ENCODE data around the gene CFAP157.

- TF ChIP-seq CTCF (IDR thresholded peaks at IDR 0.05) (no peak), EP300 (IDR thresholded peaks at IDR 0.05; ENCODE audit: borderline replicate concordance in 1 of 2, low read depth in 1 of 2, low read length in 1 of 2) (no peak), POLR2AphosphoS5 (IDR thresholded peaks at IDR 0.05; ENCODE audit: low read depth, low read length) (no peak), TEAD4 (IDR thresholded peaks at IDR 0.05; ENCODE audit: borderline replicate concordance, insufficient read depth) (no peak), FOSL2 (IDR thresholded peaks at IDR 0.05; ENCODE audit: borderline replicate concordance, low read depth) (no peak), RAD21 (IDR thresholded peaks at IDR 0.05; ENCODE audit: low read length) (no peak), FOXJ3 (CRISPR knock-in tag; IDR thresholded peaks at IDR 0.05) (no peak), NFIC (IDR thresholded peaks at IDR 0.05; ENCODE audit: borderline replicate concordance) (no peak), EZH2phosphoT487 (IDR thresholded peaks at IDR 0.05; ENCODE audit: borderline replicate concordance, low read depth) (no peak), JUND (IDR thresholded peaks at IDR 0.05) (no peak), MXI1 (IDR thresholded peaks at IDR 0.05; ENCODE audit: low read depth, low read length) (no peak), ZBTB33 (IDR thresholded peaks at IDR 0.05; ENCODE audit: borderline replicate concordance, low read depth) (no peak), MAX (IDR thresholded peaks at IDR 0.05; ENCODE audit: low read depth) (no peak), SMC3 (IDR thresholded peaks at IDR 0.05; ENCODE audit: low read depth, low read length) (no peak)
Measured at GRCh38 chr9:127712371-127712770, 5.6 kb downstream of the CFAP157 start.
